Measurements from ENCODE around the gene NF1. TPM values are rescaled to one million over a fixed set of nuclear protein-coding genes. Genes with fewer than 3 reads are reported as not detected.

The NF1 gene
- polyA plus RNA-seq, 2 of the 4 experiments (the other 2 are of a cell fraction) = 15.9 to 73.2 TPM

DNA sequence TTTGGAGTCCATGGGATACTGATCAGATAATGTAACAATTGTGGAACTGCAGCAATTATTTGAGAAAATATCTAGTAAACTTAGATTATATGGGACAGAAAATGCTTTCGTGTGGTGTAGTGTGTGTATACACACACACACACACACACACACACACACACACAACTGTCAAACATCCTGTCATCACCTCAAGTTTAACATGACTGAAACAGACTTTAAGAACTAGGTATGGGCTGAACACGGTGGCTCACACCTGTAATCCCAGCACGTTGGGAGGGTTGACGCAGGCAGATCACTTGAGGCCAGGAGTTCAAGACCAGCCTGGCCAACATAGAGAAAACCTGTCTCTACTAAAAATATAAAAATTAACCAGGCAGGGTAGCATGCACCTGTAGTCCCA is 227.2 kb downstream of the NF1 start (continued):
- TF ChIP-seq NR3C1 (IDR thresholded peaks at IDR 0.05) (no peak), NPAS2 (CRISPR knock-in tag; IDR thresholded peaks at IDR 0.05; ENCODE audit: borderline replicate concordance) (no peak)
- TF ChIP-seq, protein P1, sequence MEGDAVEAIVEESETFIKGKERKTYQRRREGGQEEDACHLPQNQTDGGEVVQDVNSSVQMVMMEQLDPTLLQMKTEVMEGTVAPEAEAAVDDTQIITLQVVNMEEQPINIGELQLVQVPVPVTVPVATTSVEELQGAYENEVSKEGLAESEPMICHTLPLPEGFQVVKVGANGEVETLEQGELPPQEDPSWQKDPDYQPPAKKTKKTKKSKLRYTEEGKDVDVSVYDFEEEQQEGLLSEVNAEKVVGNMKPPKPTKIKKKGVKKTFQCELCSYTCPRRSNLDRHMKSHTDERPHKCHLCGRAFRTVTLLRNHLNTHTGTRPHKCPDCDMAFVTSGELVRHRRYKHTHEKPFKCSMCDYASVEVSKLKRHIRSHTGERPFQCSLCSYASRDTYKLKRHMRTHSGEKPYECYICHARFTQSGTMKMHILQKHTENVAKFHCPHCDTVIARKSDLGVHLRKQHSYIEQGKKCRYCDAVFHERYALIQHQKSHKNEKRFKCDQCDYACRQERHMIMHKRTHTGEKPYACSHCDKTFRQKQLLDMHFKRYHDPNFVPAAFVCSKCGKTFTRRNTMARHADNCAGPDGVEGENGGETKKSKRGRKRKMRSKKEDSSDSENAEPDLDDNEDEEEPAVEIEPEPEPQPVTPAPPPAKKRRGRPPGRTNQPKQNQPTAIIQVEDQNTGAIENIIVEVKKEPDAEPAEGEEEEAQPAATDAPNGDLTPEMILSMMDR (IDR thresholded peaks at IDR 0.05) = no peak

DNA sequence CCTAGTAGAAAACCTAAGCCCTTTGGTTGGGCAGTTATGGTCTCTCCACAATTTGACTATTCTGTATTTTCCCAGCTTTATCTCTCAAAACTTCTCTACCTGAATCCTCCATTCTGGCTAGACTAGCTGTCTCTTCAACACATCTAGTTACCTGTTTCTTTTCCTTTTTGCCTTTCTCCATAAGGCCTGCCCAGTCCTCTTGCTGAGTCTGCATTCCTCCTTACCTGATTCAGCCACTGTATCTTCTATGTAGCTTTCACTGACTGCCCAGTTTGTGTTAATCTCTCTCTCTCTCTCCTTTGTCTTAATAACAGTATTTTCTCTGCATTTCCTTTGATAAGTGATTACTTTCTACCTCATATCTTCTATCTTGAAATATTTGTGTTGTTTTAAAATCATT is 228.8 kb downstream of the NF1 start:
- Histone ChIP-seq H3K4me1 (peaks cover 12% of the 10 kb centered on the region), H3K4me3 (no peak overlapping the region), H3K4me2 (no peak overlapping the region), H3K9me3 (no peaks in the 10 kb centered on the region), H3K27ac (no peak overlapping the region)
- ATAC-seq (no peak), DNase-seq (ENCODE audit: low read depth in 1 of 2, low spot score in 1 of 2) (no peak), FAIRE-seq (no peak)
- TF ChIP-seq MAFK (IDR thresholded peaks at IDR 0.05; ENCODE audit: partially characterized antibody) (peak; percentile 43), ZFP36 (IDR thresholded peaks at IDR 0.05; ENCODE audit: borderline replicate concordance, partially characterized antibody) (no peak), HEYL (CRISPR knock-in tag; IDR thresholded peaks at IDR 0.05) (no peak), RAD21 (conservative IDR thresholded peaks at IDR 0.05 in 1 of 2, IDR thresholded peaks at IDR 0.05 in 1 of 2) (no peak), POLR2AphosphoS2 (conservative IDR thresholded peaks at IDR 0.05; ENCODE audit: low read length) (no peak)
- TF ChIP-seq, protein P2, sequence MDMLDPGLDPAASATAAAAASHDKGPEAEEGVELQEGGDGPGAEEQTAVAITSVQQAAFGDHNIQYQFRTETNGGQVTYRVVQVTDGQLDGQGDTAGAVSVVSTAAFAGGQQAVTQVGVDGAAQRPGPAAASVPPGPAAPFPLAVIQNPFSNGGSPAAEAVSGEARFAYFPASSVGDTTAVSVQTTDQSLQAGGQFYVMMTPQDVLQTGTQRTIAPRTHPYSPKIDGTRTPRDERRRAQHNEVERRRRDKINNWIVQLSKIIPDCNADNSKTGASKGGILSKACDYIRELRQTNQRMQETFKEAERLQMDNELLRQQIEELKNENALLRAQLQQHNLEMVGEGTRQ (IDR thresholded peaks at IDR 0.05) = no peak
- TF ChIP-seq, protein P3, sequence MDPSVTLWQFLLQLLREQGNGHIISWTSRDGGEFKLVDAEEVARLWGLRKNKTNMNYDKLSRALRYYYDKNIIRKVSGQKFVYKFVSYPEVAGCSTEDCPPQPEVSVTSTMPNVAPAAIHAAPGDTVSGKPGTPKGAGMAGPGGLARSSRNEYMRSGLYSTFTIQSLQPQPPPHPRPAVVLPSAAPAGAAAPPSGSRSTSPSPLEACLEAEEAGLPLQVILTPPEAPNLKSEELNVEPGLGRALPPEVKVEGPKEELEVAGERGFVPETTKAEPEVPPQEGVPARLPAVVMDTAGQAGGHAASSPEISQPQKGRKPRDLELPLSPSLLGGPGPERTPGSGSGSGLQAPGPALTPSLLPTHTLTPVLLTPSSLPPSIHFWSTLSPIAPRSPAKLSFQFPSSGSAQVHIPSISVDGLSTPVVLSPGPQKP (IDR thresholded peaks at IDR 0.05; ENCODE audit: low read depth, low read length) = no peak
- POLR2A ChIA-PET = no interaction called here
- CTCF ChIA-PET = interaction anchor here (0.6 to 1.8 kb wide), 3 partner anchors 11 to 474 kb away, joined by 3 to 4 read pairs (median 3); no protein-coding TSS in a partner anchor

DNA sequence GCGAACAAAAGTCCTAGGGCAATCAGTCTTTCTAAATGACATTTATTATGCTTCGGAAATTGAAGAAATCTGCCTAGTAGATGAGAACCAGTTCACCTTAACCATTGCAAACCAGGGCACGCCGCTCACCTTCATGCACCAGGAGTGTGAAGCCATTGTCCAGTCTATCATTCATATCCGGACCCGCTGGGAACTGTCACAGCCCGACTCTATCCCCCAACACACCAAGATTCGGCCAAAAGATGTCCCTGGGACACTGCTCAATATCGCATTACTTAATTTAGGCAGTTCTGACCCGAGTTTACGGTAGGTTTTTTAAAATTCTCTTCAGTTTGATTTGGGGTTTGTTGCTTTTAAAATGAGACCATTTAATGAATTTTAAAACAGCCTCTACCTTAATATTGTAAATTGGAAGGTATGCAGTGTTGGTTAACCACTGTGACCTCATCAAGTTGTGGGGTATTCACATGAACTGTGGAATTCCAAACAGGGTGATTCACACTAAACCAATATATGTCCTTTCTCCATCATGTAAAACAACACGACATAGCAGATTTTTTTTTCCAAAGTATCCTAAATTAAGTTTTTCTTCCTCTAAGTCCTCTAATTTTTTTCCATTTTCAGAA is 232.9 kb downstream of the NF1 start:
- WGBS (ENCODE audit: missing lambda C conversion rate) = 88% methylated on average over 12 of the region's 12 CpGs

More for the DNA sequence above, 232.9 kb downstream of the NF1 start:
- no peak for FAIRE-seq
- peak; percentile 19 to 35 for DNase-seq (ENCODE audit: low read depth in 1 of 2, low spot score in 1 of 2)
- peak overlapping the region in 1 of 2 experiments; percentile 35; a peak in 2 of 6 replicates for H3K27ac ChIP-seq
- ChIA-PET POLR2A (no interaction called here), CTCF (interaction anchor here (1.3 to 1.4 kb wide), 2 partner anchors 10 to 16 kb away, joined by 3 to 5 read pairs; no protein-coding TSS in a partner anchor)
- peak overlapping the region; percentile 6; the same call in 2 of the 3 replicates for H3K4me2 ChIP-seq
- TF ChIP-seq RFX5 (IDR thresholded peaks at IDR 0.05) (no peak), MAZ (IDR thresholded peaks at IDR 0.05; ENCODE audit: borderline replicate concordance, low read depth, low read length) (no peak), RARB (CRISPR knock-in tag; IDR thresholded peaks at IDR 0.05) (no peak), NR3C1 (IDR thresholded peaks at IDR 0.05) (no peak), FOSL2 (IDR thresholded peaks at IDR 0.05) (no peak), FOSL2 (CRISPR knock-in tag; IDR thresholded peaks at IDR 0.05) (peak; percentile 54), EHF (CRISPR knock-in tag; IDR thresholded peaks at IDR 0.05) (no peak), MAFK (IDR thresholded peaks at IDR 0.05; ENCODE audit: partially characterized antibody) (peak; percentile 22)
- TF ChIP-seq, protein P4, sequence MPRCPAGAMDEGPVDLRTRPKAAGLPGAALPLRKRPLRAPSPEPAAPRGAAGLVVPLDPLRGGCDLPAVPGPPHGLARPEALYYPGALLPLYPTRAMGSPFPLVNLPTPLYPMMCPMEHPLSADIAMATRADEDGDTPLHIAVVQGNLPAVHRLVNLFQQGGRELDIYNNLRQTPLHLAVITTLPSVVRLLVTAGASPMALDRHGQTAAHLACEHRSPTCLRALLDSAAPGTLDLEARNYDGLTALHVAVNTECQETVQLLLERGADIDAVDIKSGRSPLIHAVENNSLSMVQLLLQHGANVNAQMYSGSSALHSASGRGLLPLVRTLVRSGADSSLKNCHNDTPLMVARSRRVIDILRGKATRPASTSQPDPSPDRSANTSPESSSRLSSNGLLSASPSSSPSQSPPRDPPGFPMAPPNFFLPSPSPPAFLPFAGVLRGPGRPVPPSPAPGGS (IDR thresholded peaks at IDR 0.05) = no peak
- TF ChIP-seq, protein P5, sequence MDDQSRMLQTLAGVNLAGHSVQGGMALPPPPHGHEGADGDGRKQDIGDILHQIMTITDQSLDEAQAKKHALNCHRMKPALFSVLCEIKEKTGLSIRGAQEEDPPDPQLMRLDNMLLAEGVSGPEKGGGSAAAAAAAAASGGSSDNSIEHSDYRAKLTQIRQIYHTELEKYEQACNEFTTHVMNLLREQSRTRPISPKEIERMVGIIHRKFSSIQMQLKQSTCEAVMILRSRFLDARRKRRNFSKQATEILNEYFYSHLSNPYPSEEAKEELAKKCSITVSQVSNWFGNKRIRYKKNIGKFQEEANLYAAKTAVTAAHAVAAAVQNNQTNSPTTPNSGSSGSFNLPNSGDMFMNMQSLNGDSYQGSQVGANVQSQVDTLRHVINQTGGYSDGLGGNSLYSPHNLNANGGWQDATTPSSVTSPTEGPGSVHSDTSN (IDR thresholded peaks at IDR 0.05) = no peak
- H3K9me3 ChIP-seq = no peaks in the 10 kb centered on the region
- no peak overlapping the region for H3K4me3 ChIP-seq
- peak; percentile 68 to 72; a peak in 3 of 6 replicates for ATAC-seq
- peaks cover 12% of the 10 kb centered on the region for H3K4me1 ChIP-seq
